ENCODE results near the gene PCDHB13.
"Not testable (repeated sequence)": the region's sequence is repeated elsewhere in the genome, so short reads cannot be mapped to it uniquely, and the experiment has no call there.

The PCDHB13 gene

GRCh38 chr5:141201126-141201525 is 12.6 kb upstream of the PCDHB13 start:
- in situ Hi-C loops (cut with MboI; ENCODE audit: low sequenced_read_pairs), result not testable (repeated sequence)

- in situ Hi-C loops (cut with MboI; ENCODE audit: low sequenced_read_pairs), result not testable (repeated sequence)
Observed at GRCh38 chr5:141201646-141202045, 12.1 kb upstream of the PCDHB13 start.

GRCh38 chr5:141208478-141208877 is 5.2 kb upstream of the PCDHB13 start, which contains the start of gene PCDHB12:
PCDHB12 (plus strand) TSS chr5:141208719; CDS start chr5:141208908, 189 bp downstream.
- in situ Hi-C loops (cut with MboI; ENCODE audit: low sequenced_read_pairs), result no loop called here

- in situ Hi-C loops (cut with MboI; ENCODE audit: low sequenced_read_pairs), result not testable (repeated sequence)
Observed at GRCh38 chr5:141210281-141210680, 3.4 kb upstream of the PCDHB13 start.

- in situ Hi-C loops (cut with MboI; ENCODE audit: low sequenced_read_pairs), result not testable (repeated sequence)
Observed at GRCh38 chr5:141210849-141211248, 2.9 kb upstream of the PCDHB13 start.

- in situ Hi-C loops (cut with MboI; ENCODE audit: low sequenced_read_pairs), result not testable (repeated sequence)
Observed at GRCh38 chr5:141214583-141214982, 864 bp downstream of the PCDHB13 start.

- in situ Hi-C loops (cut with MboI; ENCODE audit: low sequenced_read_pairs), result not testable (repeated sequence)
Observed at GRCh38 chr5:141215504-141215903, 1.8 kb downstream of the PCDHB13 start.

- in situ Hi-C loops (cut with MboI; ENCODE audit: low sequenced_read_pairs), result not testable (repeated sequence)
Observed at GRCh38 chr5:141216035-141216434, 2.3 kb downstream of the PCDHB13 start.

GRCh38 chr5:141223112-141223783 is 9.5 kb downstream of the PCDHB13 start, which contains the start of gene PCDHB14:
PCDHB14 (plus strand) TSS chr5:141223343; CDS start chr5:141223506, 163 bp downstream.
- in situ Hi-C loops (cut with MboI; ENCODE audit: low sequenced_read_pairs), result no loop called here

GRCh38 chr5:141224844-141225243 is 11.1 kb downstream of the PCDHB13 start:
- in situ Hi-C loops (cut with MboI; ENCODE audit: low sequenced_read_pairs), result not testable (repeated sequence)

GRCh38 chr5:141225421-141225820 is 11.7 kb downstream of the PCDHB13 start:
- in situ Hi-C loops (cut with MboI; ENCODE audit: low sequenced_read_pairs), result not testable (repeated sequence)

GRCh38 chr5:141234109-141234667 is 20.5 kb downstream of the PCDHB13 start:
- in situ Hi-C loops (cut with MboI; ENCODE audit: low sequenced_read_pairs), result no loop called here

GRCh38 chr5:141235922-141236321 is 22.2 kb downstream of the PCDHB13 start:
- in situ Hi-C loops (cut with MboI; ENCODE audit: low sequenced_read_pairs), result not testable (repeated sequence)

- in situ Hi-C loops (cut with MboI; ENCODE audit: low sequenced_read_pairs), result no loop called here
Observed at GRCh38 chr5:141236516-141237313, 23.0 kb downstream of the PCDHB13 start.

- in situ Hi-C loops (cut with MboI; ENCODE audit: low sequenced_read_pairs), result no loop called here
Observed at GRCh38 chr5:141241496-141241895, 27.8 kb downstream of the PCDHB13 start.

- in situ Hi-C loops (cut with MboI; ENCODE audit: low sequenced_read_pairs), result no loop called here
Observed at GRCh38 chr5:141245250-141245717, 31.6 kb downstream of the PCDHB13 start, which contains the start of gene PCDHB15. PCDHB15 (plus strand) TSS chr5:141245395; CDS start chr5:141245579, 184 bp downstream.

- in situ Hi-C loops (cut with MboI; ENCODE audit: low sequenced_read_pairs), result not testable (repeated sequence)
Observed at GRCh38 chr5:141246971-141247370, 33.3 kb downstream of the PCDHB13 start.

GRCh38 chr5:141247434-141247833 is 33.7 kb downstream of the PCDHB13 start:
- in situ Hi-C loops (cut with MboI; ENCODE audit: low sequenced_read_pairs), result not testable (repeated sequence)

- in situ Hi-C loops (cut with MboI; ENCODE audit: low sequenced_read_pairs), result no loop called here
Observed at GRCh38 chr5:141250576-141250975, 36.9 kb downstream of the PCDHB13 start.

GRCh38 chr5:141258464-141258863 is 44.7 kb downstream of the PCDHB13 start:
- in situ Hi-C loops (cut with MboI; ENCODE audit: low sequenced_read_pairs), result no loop called here

- in situ Hi-C loops (cut with MboI; ENCODE audit: low sequenced_read_pairs), result no loop called here
Observed at GRCh38 chr5:141258948-141259347, 45.2 kb downstream of the PCDHB13 start.
